Gastroesophageal sphincter (tissue), 4 donors: ENCODE results near the gene NKAIN2. TPM values are rescaled to one million over a fixed set of nuclear protein-coding genes. Genes with fewer than 3 reads are reported as not detected.

Source experiments
- ATAC-seq: fragments of 150-250 bp; one replicate; pipeline ENCODE4 v1.9.1; 2016; ENCODE audit warnings: mild to moderate bottlenecking, moderate library complexity
- H3K27ac ChIP-seq, 4 donors: fragments of 200-600 bp; sonication (generic) in 3 of 4; 1 replicate in 3 of 4; 2 replicates in 1 of 4; pipeline ENCODE4 v1.5.1; 2016 to 2019
- H3K27me3 ChIP-seq: fragments of 200-600 bp; sonication (generic); one replicate; pipeline ENCODE4 v1.5.1; 2019
- H3K36me3 ChIP-seq, 2 donors: fragments of 200-600 bp; sonication (generic); one replicate each; pipeline ENCODE4 v1.5.1; 2019; ENCODE audit warnings: control low read depth in 1 of 2
- H3K4me1 ChIP-seq, 3 donors: fragments of 200-600 bp; sonication (generic); 1 replicate in 2 of 3; 2 replicates in 1 of 3; pipeline ENCODE4 v1.5.1; 2016 to 2019; ENCODE audit warnings: control low read depth in 2 of 3
- H3K4me3 ChIP-seq, 2 donors: fragments of 200-600 bp; sonication (generic); one replicate each; pipeline ENCODE4 v1.5.1; 2019; ENCODE audit warnings: mild to moderate bottlenecking in 1 of 2, moderate library complexity in 1 of 2
- H3K9me3 ChIP-seq, 3 donors: fragments of 200-600 bp; sonication (generic); one replicate each; pipeline ENCODE4 v1.5.1; 2017 to 2019; ENCODE audit warnings: control low read depth in 2 of 3
- CTCF ChIP-seq, 4 experiments: fragments of 200-600 bp in 2 of 4; fragments of 450-650 bp in 2 of 4; sonication (generic) in 1 of 4; IDR thresholded peaks; one replicate each; pipeline ENCODE4 v1.5.1; 2017 to 2019; ENCODE audit warnings: antibody characterized with exemption in 4 of 4, mild to moderate bottlenecking in 2 of 4, moderate library complexity in 2 of 4
- EP300 ChIP-seq: sonication (generic); formaldehyde crosslinking; IDR thresholded peaks from one replicate; pipeline ENCODE4 v1.6.1; 2017; ENCODE audit warnings: antibody characterized with exemption, mild to moderate bottlenecking
- POLR2A ChIP-seq, 2 donors: fragments of 450-650 bp; IDR thresholded peaks; one replicate each; pipeline ENCODE4 v1.6.1; 2017; ENCODE audit warnings: antibody characterized with exemption in 2 of 2, mild to moderate bottlenecking in 2 of 2, moderate library complexity in 1 of 2
- POLR2AphosphoS5 ChIP-seq: sonication (generic); formaldehyde crosslinking; IDR thresholded peaks from one replicate; pipeline ENCODE4 v1.6.1; 2017; ENCODE audit warnings: antibody characterized with exemption
- WGBS, 2 donors: methylation state at CpG; one replicate each; pipeline ENCODE4 v1.1.5; 2018; ENCODE audit warnings: low coverage in 1 of 2; 5-methylcytosine and 5-hydroxymethylcytosine counted together
- total RNA-seq, 4 donors: library from RNA; depleted of rRNA; stranded (reverse); fragments of >200 nt; gene quantifications; one replicate each; pipeline ENCODE4 v1.1.0, GENCODE V29; 2016

NKAIN2 gene
- total RNA-seq, 4 donors from 2014 or later: 0.23 to 3.2 TPM; not detected in 2

DNA sequence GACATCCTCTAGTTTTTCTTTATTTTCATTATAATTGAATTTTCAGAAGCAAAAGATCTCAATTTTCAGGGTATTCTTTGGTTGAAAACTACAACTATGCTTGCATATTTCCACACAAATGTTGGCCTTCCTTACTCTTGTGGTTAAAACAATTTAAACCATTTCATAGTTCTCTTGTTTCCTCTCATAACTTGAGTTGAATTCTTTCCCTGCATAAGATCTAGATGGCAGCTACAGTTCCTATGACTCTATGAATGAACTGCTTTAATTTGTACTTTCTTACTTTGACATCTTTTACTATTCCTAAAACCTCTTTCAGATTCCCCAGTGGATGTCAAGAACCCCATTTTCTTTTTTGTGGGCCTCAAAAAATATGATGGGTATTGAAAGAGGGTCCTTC is 564.5 kb downstream of the NKAIN2 start:
- no peaks in the 10 kb centered on the region for H3K36me3 ChIP-seq
- H3K4me3 ChIP-seq: no peak overlapping the region
- H3K27me3 ChIP-seq: no peaks in the 10 kb centered on the region
- no peak for TF ChIP-seq POLR2AphosphoS5
- TF ChIP-seq EP300: no peak
- no peak for TF ChIP-seq POLR2A (IDR thresholded peaks at IDR 0.05)
- TF ChIP-seq CTCF (IDR thresholded peaks at IDR 0.05): no peak
- H3K9me3 ChIP-seq: no peaks in the 10 kb centered on the region
- peaks cover 0 to 8% (median 0%) of the 10 kb centered on the region in 3 donors for H3K4me1 ChIP-seq
- ATAC-seq: no peak
- H3K27ac ChIP-seq: no peak overlapping the region

- Histone ChIP-seq H3K4me1 (peaks cover 0 to 8% (median 0%) of the 10 kb centered on the region in 3 donors), H3K36me3 (no peaks in the 10 kb centered on the region), H3K4me3 (no peak overlapping the region), H3K27me3 (no peaks in the 10 kb centered on the region), H3K27ac (no peak overlapping the region), H3K9me3 (no peaks in the 10 kb centered on the region)
- TF ChIP-seq EP300 (no peak), POLR2A (IDR thresholded peaks at IDR 0.05) (no peak), CTCF (IDR thresholded peaks at IDR 0.05) (no peak), POLR2AphosphoS5 (no peak)
- WGBS, 2 donors: 5 to 18% methylated on average over 2 of the region's 2 CpGs
- ATAC-seq: no peak
Measured at GRCh38 chr6:124371974-124372475, 568.4 kb downstream of the NKAIN2 start.

GRCh38 chr6:124373386-124373785 is 569.7 kb downstream of the NKAIN2 start:
- Histone ChIP-seq H3K9me3 (no peaks in the 10 kb centered on the region), H3K4me3 (no peak overlapping the region), H3K27me3 (no peaks in the 10 kb centered on the region), H3K36me3 (no peaks in the 10 kb centered on the region), H3K27ac (no peak overlapping the region), H3K4me1 (peaks cover 0 to 8% (median 0%) of the 10 kb centered on the region in 3 donors)
- WGBS, 2 donors: 27 to 33% methylated on average over 1 of the region's 1 CpG
- TF ChIP-seq POLR2A (IDR thresholded peaks at IDR 0.05) (no peak), EP300 (no peak), POLR2AphosphoS5 (no peak), CTCF (IDR thresholded peaks at IDR 0.05) (no peak)
- no peak for ATAC-seq

- H3K27ac ChIP-seq: no peak overlapping the region
- peaks cover 0 to 13% (median 0%) of the 10 kb centered on the region in 3 donors for H3K9me3 ChIP-seq
- no peak for TF ChIP-seq EP300
- no peak for TF ChIP-seq POLR2AphosphoS5
- no peak for TF ChIP-seq CTCF (IDR thresholded peaks at IDR 0.05)
- no peak for ATAC-seq
- H3K27me3 ChIP-seq: no peaks in the 10 kb centered on the region
- H3K36me3 ChIP-seq: no peaks in the 10 kb centered on the region
- H3K4me3 ChIP-seq: no peak overlapping the region
- no peaks in the 10 kb centered on the region for H3K4me1 ChIP-seq
Measured at GRCh38 chr6:124389127-124389526, 585.5 kb downstream of the NKAIN2 start.

DNA sequence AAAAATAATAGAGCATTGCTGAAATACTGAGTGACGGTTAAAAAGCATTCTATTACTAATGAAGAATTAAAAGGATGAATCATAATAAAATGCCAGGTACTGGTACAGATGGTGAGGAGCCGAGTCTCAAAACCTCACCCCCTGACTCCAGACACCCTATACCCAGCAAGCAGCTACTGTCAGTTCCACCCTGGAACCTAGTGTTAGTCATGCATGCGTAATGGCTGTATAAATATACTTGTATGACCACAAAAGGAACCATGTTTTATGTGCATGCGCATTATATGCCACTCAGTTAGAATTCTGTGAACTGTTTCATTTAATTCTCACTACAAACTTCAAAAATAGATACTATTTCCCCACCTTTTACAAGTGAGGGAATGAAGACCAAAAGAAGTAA is 589.9 kb downstream of the NKAIN2 start:
- TF ChIP-seq POLR2A (IDR thresholded peaks at IDR 0.05) (no peak), CTCF (IDR thresholded peaks at IDR 0.05) (no peak), EP300 (no peak), POLR2AphosphoS5 (no peak)
- Histone ChIP-seq H3K4me3 (no peak overlapping the region), H3K9me3 (peaks cover 0 to 6% (median 0%) of the 10 kb centered on the region in 3 donors), H3K27ac (no peak overlapping the region), H3K4me1 (no peaks in the 10 kb centered on the region), H3K36me3 (no peaks in the 10 kb centered on the region), H3K27me3 (no peaks in the 10 kb centered on the region)
- 94 to 96% methylated on average over 4 of the region's 4 CpGs for WGBS, 2 donors
- ATAC-seq: no peak
